AG09319 (cell line): ENCODE data around the gene ANKRD44.

Source experiments
- DNase-seq: peaks from one replicate; pipeline ENCODE4 v3.0.0-alpha.2; 2010; ENCODE audit warnings: low read depth; ENCODE audit errors: extremely low read depth
- TF ChIP-seq, protein P1 (sequence below): IDR thresholded peaks from 2 replicates; pipeline ENCODE4 v1.5.1; 2011; ENCODE audit warnings: low read depth, mild to moderate bottlenecking, inconsistent platforms, low read length, moderate library complexity

ANKRD44 gene

DNA sequence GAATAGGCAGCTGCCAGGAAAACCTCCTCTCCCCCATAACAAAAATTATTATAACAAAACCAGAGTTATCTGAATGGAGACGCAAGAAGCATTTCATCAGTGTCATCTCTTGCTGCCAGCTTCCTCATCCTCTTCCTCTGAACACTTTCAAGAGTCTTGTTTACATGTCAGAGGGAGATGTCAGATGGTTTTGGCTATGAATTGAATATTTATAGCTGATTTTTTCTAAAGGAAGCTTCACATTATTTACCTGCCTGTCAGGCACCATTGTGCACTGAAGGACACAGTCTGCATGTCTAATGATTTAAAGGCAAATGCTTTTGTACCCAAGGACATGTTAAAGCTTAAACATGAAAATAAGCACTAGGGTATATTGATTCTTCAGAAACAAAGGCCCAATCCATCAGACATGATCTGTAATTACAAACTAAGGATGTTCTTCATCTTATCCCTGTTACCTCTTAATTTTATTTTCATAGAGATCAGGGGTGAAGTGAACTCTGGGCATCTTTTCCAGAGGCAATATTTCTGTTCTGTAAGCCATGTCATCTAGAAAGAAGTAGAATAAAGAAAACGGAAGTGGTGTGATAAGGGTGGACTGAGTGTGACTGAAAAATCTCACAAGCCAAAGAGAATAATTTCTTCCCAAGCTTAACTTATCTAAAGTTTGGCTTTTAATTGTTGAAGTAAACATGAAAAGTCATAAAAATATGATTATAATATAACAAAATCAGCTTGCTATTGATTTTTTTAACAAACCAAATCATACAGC is 168.7 kb downstream of the ANKRD44 start:
- DNase-seq = no peak
- TF ChIP-seq, protein P1, sequence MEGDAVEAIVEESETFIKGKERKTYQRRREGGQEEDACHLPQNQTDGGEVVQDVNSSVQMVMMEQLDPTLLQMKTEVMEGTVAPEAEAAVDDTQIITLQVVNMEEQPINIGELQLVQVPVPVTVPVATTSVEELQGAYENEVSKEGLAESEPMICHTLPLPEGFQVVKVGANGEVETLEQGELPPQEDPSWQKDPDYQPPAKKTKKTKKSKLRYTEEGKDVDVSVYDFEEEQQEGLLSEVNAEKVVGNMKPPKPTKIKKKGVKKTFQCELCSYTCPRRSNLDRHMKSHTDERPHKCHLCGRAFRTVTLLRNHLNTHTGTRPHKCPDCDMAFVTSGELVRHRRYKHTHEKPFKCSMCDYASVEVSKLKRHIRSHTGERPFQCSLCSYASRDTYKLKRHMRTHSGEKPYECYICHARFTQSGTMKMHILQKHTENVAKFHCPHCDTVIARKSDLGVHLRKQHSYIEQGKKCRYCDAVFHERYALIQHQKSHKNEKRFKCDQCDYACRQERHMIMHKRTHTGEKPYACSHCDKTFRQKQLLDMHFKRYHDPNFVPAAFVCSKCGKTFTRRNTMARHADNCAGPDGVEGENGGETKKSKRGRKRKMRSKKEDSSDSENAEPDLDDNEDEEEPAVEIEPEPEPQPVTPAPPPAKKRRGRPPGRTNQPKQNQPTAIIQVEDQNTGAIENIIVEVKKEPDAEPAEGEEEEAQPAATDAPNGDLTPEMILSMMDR = no peak

DNA sequence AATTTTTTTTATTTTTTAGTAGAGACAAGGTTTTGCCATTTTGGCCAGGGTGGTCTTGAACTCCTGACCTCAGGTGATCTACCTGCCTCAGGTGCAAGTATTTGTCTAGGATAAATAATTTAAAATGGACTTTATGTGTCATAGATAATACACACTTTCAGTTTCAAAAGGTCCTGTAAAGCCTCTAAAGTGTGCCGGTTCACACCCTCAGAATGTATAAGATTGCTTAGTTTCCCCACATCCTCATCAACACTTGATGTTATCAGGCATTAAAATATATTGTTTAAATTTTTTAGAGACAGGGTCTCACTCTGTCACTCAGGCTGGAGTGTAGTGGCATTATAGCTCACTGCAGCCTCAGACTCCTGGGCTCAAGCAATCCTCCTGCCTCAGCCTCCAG is 170.5 kb downstream of the ANKRD44 start:
- TF ChIP-seq, protein P1 = no peak
- no peak for DNase-seq

- DNase-seq = no peak
- TF ChIP-seq, protein P1 = no peak
Measured at GRCh38 chr2:197138506-197138905, 172.1 kb downstream of the ANKRD44 start.

- TF ChIP-seq, protein P1 = no peak
- no peak for DNase-seq
Measured at GRCh38 chr2:197137826-197138477, 172.6 kb downstream of the ANKRD44 start.

GRCh38 chr2:197137231-197137630 is 173.3 kb downstream of the ANKRD44 start:
- TF ChIP-seq, protein P1 = no peak
- no peak for DNase-seq

DNA sequence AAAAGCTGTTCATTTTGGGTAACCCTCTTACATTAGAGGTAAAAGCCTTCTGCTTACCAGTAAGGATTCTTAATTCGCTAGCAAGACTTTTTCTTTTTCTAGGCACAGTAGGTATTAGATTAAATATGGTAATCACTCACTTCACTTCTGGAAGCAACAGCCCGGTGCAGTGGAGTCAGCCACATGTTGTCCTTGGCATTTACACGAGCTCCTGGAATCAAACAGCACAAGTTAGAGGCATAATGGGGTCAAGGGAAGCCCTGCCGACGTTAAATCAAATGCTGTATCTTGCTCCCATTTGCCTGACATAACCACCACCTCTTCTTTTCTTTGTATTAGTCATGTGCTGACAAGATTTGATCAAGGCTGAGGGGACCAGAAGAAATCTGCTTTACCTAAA is 174.1 kb downstream of the ANKRD44 start:
- DNase-seq = no peak

GRCh38 chr2:197135806-197136205 is 174.8 kb downstream of the ANKRD44 start:
- DNase-seq = no peak
- TF ChIP-seq, protein P1 = no peak

More for the DNA sequence above, 174.1 kb downstream of the ANKRD44 start:
- TF ChIP-seq, protein P1 = no peak
